ENCODE results near the gene ANKS6.
A peak's percentile ranks its signal among the peaks of the same experiment; 100 is the strongest.

GRCh38 chr9:98796364-98797101 is at the start of gene ANKS6:
- peak in 7 of 11 experiments; percentile 31 to 75 (median 68) for TF ChIP-seq CTCF (IDR thresholded peaks at IDR 0.05 in 8 of 11, conservative IDR thresholded peaks at IDR 0.05 in 3 of 11)
- no peak for TF ChIP-seq POLR2A (IDR thresholded peaks at IDR 0.05)
- peak; percentile 12 to 68 (median 44) for TF ChIP-seq POLR2AphosphoS5 (IDR thresholded peaks at IDR 0.05)

All from spleen (tissue), 7 donors.